ENCODE data around the gene TBC1D3B.

DNA sequence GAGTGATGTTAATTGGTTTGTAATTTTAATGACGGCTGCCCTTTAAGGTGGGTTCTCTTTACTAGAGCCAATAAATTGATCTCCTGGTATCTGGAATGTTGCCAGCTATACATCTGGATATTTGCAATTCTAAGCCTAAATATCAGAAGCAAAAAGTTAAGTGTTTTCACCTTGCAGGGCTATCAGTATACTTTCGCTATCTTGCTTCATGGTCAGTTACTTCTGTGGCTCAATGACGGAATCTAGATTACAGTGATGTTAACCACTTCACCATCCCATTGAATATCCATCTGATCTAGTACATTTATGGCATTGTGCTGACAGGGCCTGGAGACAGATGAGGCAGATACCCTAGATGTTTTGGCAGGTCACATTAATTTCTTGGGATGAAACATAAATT is 44.5 kb downstream of the TBC1D3B start:
- TF ChIP-seq EP300 (IDR thresholded peaks at IDR 0.05; ENCODE audit: borderline replicate concordance): no peak
- TF ChIP-seq YY1 (IDR thresholded peaks at IDR 0.05; ENCODE audit: low read depth): no peak
- TF ChIP-seq, protein P1, sequence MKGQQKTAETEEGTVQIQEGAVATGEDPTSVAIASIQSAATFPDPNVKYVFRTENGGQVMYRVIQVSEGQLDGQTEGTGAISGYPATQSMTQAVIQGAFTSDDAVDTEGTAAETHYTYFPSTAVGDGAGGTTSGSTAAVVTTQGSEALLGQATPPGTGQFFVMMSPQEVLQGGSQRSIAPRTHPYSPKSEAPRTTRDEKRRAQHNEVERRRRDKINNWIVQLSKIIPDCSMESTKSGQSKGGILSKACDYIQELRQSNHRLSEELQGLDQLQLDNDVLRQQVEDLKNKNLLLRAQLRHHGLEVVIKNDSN (IDR thresholded peaks at IDR 0.05): no peak
- TF ChIP-seq NFIC (IDR thresholded peaks at IDR 0.05): no peak
